Prostate gland (tissue), 2 donors: ENCODE data around the gene ADAMTS3.

ENCODE experiments used
- CTCF ChIP-seq, 4 experiments: fragments of 200-600 bp in 2 of 4; fragments of 450-650 bp in 2 of 4; sonication (generic) in 2 of 4; IDR thresholded peaks; 1 replicate in 3 of 4; 2 replicates in 1 of 4; pipeline ENCODE4 v1.5.1; 2016 to 2019; ENCODE audit warnings: antibody characterized with exemption in 4 of 4, mild to moderate bottlenecking in 2 of 4, moderate library complexity in 2 of 4
- POLR2A ChIP-seq: fragments of 450-650 bp; IDR thresholded peaks from one replicate; pipeline ENCODE4 v1.6.1; 2016; ENCODE audit warnings: antibody characterized with exemption, mild to moderate bottlenecking
- POLR2AphosphoS5 ChIP-seq: sonication (generic); formaldehyde crosslinking; IDR thresholded peaks from one replicate; pipeline ENCODE4 v1.6.1; 2017; ENCODE audit warnings: antibody characterized with exemption

GRCh38 chr4:72325215-72325614 lies 243.8 kb downstream of the ADAMTS3 start:
- no peak for TF ChIP-seq CTCF (IDR thresholded peaks at IDR 0.05)
- TF ChIP-seq POLR2A, result no peak
- peak; percentile 63 for TF ChIP-seq POLR2AphosphoS5
